ENCODE results near the gene ZNF160. TPM values are rescaled to one million over a fixed set of nuclear protein-coding genes. Genes with fewer than 3 reads are reported as not detected.

Gene ZNF160
- total and polyA plus RNA-seq, 2 experiments from 2014 or later = 23.5 to 52.5 TPM

- Histone ChIP-seq H3K27me3 (no peaks in the 10 kb centered on the region), H3K9me3 (ENCODE audit: low read depth) (no peaks in the 10 kb centered on the region), H3K4me2 (no peak overlapping the region), H3K79me2 (no peaks in the 10 kb centered on the region), H3K9me2 (replicated peaks; ENCODE audit: insufficient read depth) (no peaks in the 10 kb centered on the region), H3K27ac (no peak overlapping the region), H2AFZ (no peak overlapping the region), H4K20me1 (ENCODE audit: insufficient read depth, poor library complexity, severe bottlenecking) (no peaks in the 10 kb centered on the region), H3K36me3 (replicated peaks; ENCODE audit: insufficient read depth, low read depth) (no peaks in the 10 kb centered on the region), H3K4me3 (no peak overlapping the region), H3K4me1 (ENCODE audit: insufficient read depth) (no peaks in the 10 kb centered on the region)
- DNase-seq (ENCODE audit: low spot score) = no peak
- 19% methylated on average over 1 of the region's 1 CpG for WGBS (ENCODE audit: low lambda C conversion rate, missing lambda C conversion rate)
- TF ChIP-seq EZH2 (IDR thresholded peaks at IDR 0.05; ENCODE audit: borderline replicate concordance) (no peak), EZH2phosphoT487 (IDR thresholded peaks at IDR 0.05; ENCODE audit: low read depth, severe bottlenecking, unreplicated experiment) (no peak), CTCF (IDR thresholded peaks at IDR 0.05; ENCODE audit: poor library complexity) (no peak)
Measured at GRCh38 chr19:53019684-53020083, 83.5 kb downstream of the ZNF160 start.

Other genes starting within 250 kb of the ZNF160 start
- 37.2 and 43.6 TPM in 2 replicates for gene ZNF468, start 245.8 kb downstream of the ZNF160 start, total RNA-seq
- 14.0 and 19.9 TPM in 2 replicates for gene ZNF468, start 245.8 kb downstream of the ZNF160 start, polyA plus RNA-seq
- 18.3 and 35.0 TPM in 2 replicates for gene ZNF320, start 205.8 kb downstream of the ZNF160 start, total RNA-seq
- gene ZNF320, start 205.8 kb downstream of the ZNF160 start, polyA plus RNA-seq = 5.6 and 15.2 TPM in 2 replicates
- gene ZNF888, start 180.0 kb downstream of the ZNF160 start, total RNA-seq = 5.5 and 9.3 TPM in 2 replicates
- 1.2 and 4.8 TPM in 2 replicates for gene ZNF888, start 180.0 kb downstream of the ZNF160 start, polyA plus RNA-seq
- gene ZNF816, start 140.5 kb downstream of the ZNF160 start, total RNA-seq = 10.7 and 18.5 TPM in 2 replicates
- 5.1 and 6.3 TPM in 2 replicates for gene ZNF816, start 140.5 kb downstream of the ZNF160 start, polyA plus RNA-seq
- gene ERVV-1, start 89.5 kb downstream of the ZNF160 start, total RNA-seq = 0.36 TPM in 1 of 2 replicates, not detected in the other
- gene ERVV-1, start 89.5 kb downstream of the ZNF160 start, polyA plus RNA-seq = 0.19 and 0.62 TPM in 2 replicates
- gene ERVV-2, start 58.7 kb downstream of the ZNF160 start, total RNA-seq = 2.5 and 4.5 TPM in 2 replicates
- gene ERVV-2, start 58.7 kb downstream of the ZNF160 start, polyA plus RNA-seq = 2.5 and 4.1 TPM in 2 replicates
- gene ZNF415, start 29.5 kb upstream of the ZNF160 start, total RNA-seq = 14.6 and 24.1 TPM in 2 replicates
- 7.4 and 15.2 TPM in 2 replicates for gene ZNF415, start 29.5 kb upstream of the ZNF160 start, polyA plus RNA-seq
- 8.3 and 9.2 TPM in 2 replicates for gene ZNF347, start 55.6 kb upstream of the ZNF160 start, total RNA-seq
- gene ZNF347, start 55.6 kb upstream of the ZNF160 start, polyA plus RNA-seq = 3.8 and 7.1 TPM in 2 replicates
- 3.4 and 3.6 TPM in 2 replicates for gene ZNF665, start 89.9 kb upstream of the ZNF160 start, total RNA-seq
- 2.2 and 4.5 TPM in 2 replicates for gene ZNF665, start 89.9 kb upstream of the ZNF160 start, polyA plus RNA-seq
- 37.8 and 40.6 TPM in 2 replicates for gene ZNF677, start 151.5 kb upstream of the ZNF160 start, total RNA-seq
- 18.7 and 21.2 TPM in 2 replicates for gene ZNF677, start 151.5 kb upstream of the ZNF160 start, polyA plus RNA-seq
- gene VN1R2, start 154.9 kb upstream of the ZNF160 start, total RNA-seq = not detected in 2 replicates
- gene VN1R2, start 154.9 kb upstream of the ZNF160 start, polyA plus RNA-seq = 0.65 TPM in 1 of 2 replicates, not detected in the other
- not detected in 2 replicates for gene VN1R4, start 164.3 kb upstream of the ZNF160 start, total RNA-seq
- gene VN1R4, start 164.3 kb upstream of the ZNF160 start, polyA plus RNA-seq = not detected in 2 replicates
- 5.8 and 6.1 TPM in 2 replicates for gene ZNF845, start 230.3 kb upstream of the ZNF160 start, total RNA-seq
- gene ZNF845, start 230.3 kb upstream of the ZNF160 start, polyA plus RNA-seq = 1.6 and 1.7 TPM in 2 replicates